IMR-90 (cell line): Measurements from ENCODE around the gene PLEKHA8. TPM values are rescaled to one million over a fixed set of nuclear protein-coding genes. Genes with fewer than 3 reads are reported as not detected.

Experiments
- ATAC-seq: fragments of 200-7000 bp; cut with Tn5 transposase; 2 replicates; pipeline ENCODE4 v1.9.1; 2020; ENCODE audit warnings: low read depth, mild to moderate bottlenecking, moderate library complexity
- BruUV-seq: library from RNA; stranded (reverse); fragments of 400-500 nt; replicated peaks from 2 replicates; lab custom pipeline; 2021; lab: Mats Ljungman, UMichigan
- CTCF ChIA-PET: fragments of 300-600 bp; formaldehyde crosslinking; extraction: SDS; loops from one replicate; lab custom pipeline; 2021; ENCODE audit warnings: antibody characterized with exemption; lab: Yijun Ruan, JAX
- POLR2A ChIA-PET: fragments of 300-600 bp; sonication (Branson Sonifier 250); formaldehyde crosslinking; loops from one replicate; lab custom pipeline; 2022; ENCODE audit warnings: antibody characterized with exemption; ENCODE audit not compliant: unreplicated experiment; lab: Charles Lee
- DNase-seq: peaks from one replicate; pipeline ENCODE4 v3.0.0; 2013
- H2AFZ ChIP-seq: replicated peaks from 2 replicates; pipeline ENCODE3; 2013; ENCODE audit warnings: low read length, mild to moderate bottlenecking; ENCODE audit not compliant: poor library complexity
- H2AK5ac ChIP-seq: 2 replicates; pipeline ENCODE4 v1.6.1; 2013; ENCODE audit warnings: low read depth, low read length, inconsistent platforms
- H2AK9ac ChIP-seq: replicated peaks from 2 replicates; pipeline ENCODE3; 2013; ENCODE audit warnings: mild to moderate bottlenecking, low read depth, low read length, moderate library complexity; ENCODE audit not compliant: poor library complexity
- H2BK120ac ChIP-seq: 2 replicates; pipeline ENCODE4 v1.6.1; 2013; ENCODE audit warnings: low read depth, low read length, inconsistent platforms
- H2BK15ac ChIP-seq: 3 replicates; pipeline ENCODE4 v1.6.1; 2013; ENCODE audit warnings: low read depth, low read length, inconsistent platforms
- H2BK20ac ChIP-seq: 2 replicates; pipeline ENCODE4 v1.6.1; 2013; ENCODE audit warnings: low read depth, mild to moderate bottlenecking, inconsistent platforms, low read length, moderate library complexity
- H2BK5ac ChIP-seq: 2 replicates; pipeline ENCODE4 v1.6.1; 2013; ENCODE audit warnings: mild to moderate bottlenecking, low read depth, low read length, inconsistent platforms; ENCODE audit not compliant: poor library complexity, severe bottlenecking
- H3K14ac ChIP-seq: replicated peaks from 2 replicates; pipeline ENCODE4 v1.6.1; 2013; ENCODE audit warnings: low read depth, low read length, inconsistent platforms
- H3K18ac ChIP-seq: 2 replicates; pipeline ENCODE4 v1.6.1; 2013; ENCODE audit warnings: low read depth, low read length, control low read depth
- H3K23ac ChIP-seq: 2 replicates; pipeline ENCODE4 v1.6.1; 2013; ENCODE audit warnings: low read depth, low read length, inconsistent platforms
- H3K27ac ChIP-seq: 2 replicates; pipeline ENCODE4 v1.5.1; 2013; ENCODE audit warnings: mild to moderate bottlenecking, control low read depth, low read length; ENCODE audit not compliant: insufficient read depth
- H3K27me3 ChIP-seq: 2 replicates; pipeline ENCODE4 v1.6.1; 2013; ENCODE audit warnings: low read length; ENCODE audit not compliant: control insufficient read depth, insufficient read depth
- H3K36me3 ChIP-seq: 2 replicates; pipeline ENCODE4 v1.6.1; 2013; ENCODE audit warnings: low read length, mixed read lengths; ENCODE audit not compliant: control insufficient read depth, insufficient read depth
- H3K4ac ChIP-seq: 2 replicates; pipeline ENCODE4 v1.6.1; 2013; ENCODE audit warnings: low read depth, low read length, inconsistent platforms
- H3K4me1 ChIP-seq: 2 replicates; pipeline ENCODE4 v1.6.1; 2013; ENCODE audit warnings: low read length, mixed read lengths; ENCODE audit not compliant: control insufficient read depth, insufficient read depth
- H3K4me2 ChIP-seq: 2 replicates; pipeline ENCODE4 v1.6.1; 2013; ENCODE audit warnings: low read depth, mild to moderate bottlenecking, control low read depth, low read length, moderate library complexity
- H3K4me3 ChIP-seq: 2 replicates; pipeline ENCODE4 v1.5.1; 2013; ENCODE audit warnings: low read depth, mild to moderate bottlenecking, control low read depth, low read length, moderate library complexity; ENCODE audit not compliant: insufficient read depth
- H3K56ac ChIP-seq: 2 replicates; pipeline ENCODE4 v1.6.1; 2013; ENCODE audit warnings: low read length, inconsistent platforms; ENCODE audit not compliant: insufficient read depth; ENCODE audit errors: extremely low read depth
- H3K79me1 ChIP-seq, 2 experiments: 2 replicates each; pipeline ENCODE4 v1.6.1; 2013; ENCODE audit warnings: low read length in 2 of 2, inconsistent platforms in 1 of 2, low read depth in 1 of 2
- H3K9ac ChIP-seq: 2 replicates; pipeline ENCODE4 v1.6.1; 2013; ENCODE audit warnings: low read depth, low read length, control low read depth
- H3K9me1 ChIP-seq: 2 replicates; pipeline ENCODE4 v1.6.1; 2013; ENCODE audit warnings: low read length, inconsistent platforms; ENCODE audit not compliant: insufficient read depth
- H3K9me3 ChIP-seq: 2 replicates; pipeline ENCODE4 v1.6.1; 2013; ENCODE audit warnings: low read length; ENCODE audit not compliant: control insufficient read depth, insufficient read depth
- H4K20me1 ChIP-seq: 2 replicates; pipeline ENCODE4 v1.6.1; 2013; ENCODE audit warnings: low read length, inconsistent platforms; ENCODE audit not compliant: insufficient read depth
- H4K5ac ChIP-seq: 2 replicates; pipeline ENCODE4 v1.6.1; 2013; ENCODE audit warnings: mild to moderate bottlenecking, low read depth, low read length, control low read depth
- H4K8ac ChIP-seq, 2 experiments: 2 replicates each; pipeline ENCODE4 v1.6.1; 2013; ENCODE audit warnings: low read depth in 2 of 2, low read length in 2 of 2, control low read depth in 1 of 2, inconsistent platforms in 1 of 2
- H4K91ac ChIP-seq: 2 replicates; pipeline ENCODE4 v1.6.1; 2013; ENCODE audit warnings: low read depth, low read length, inconsistent platforms; ENCODE audit not compliant: insufficient read depth
- ELK1 ChIP-seq: fragments of 150-350 bp; IDR thresholded peaks from 2 replicates; pipeline ENCODE4 v1.6.1; 2016; ENCODE audit warnings: low read depth, mild to moderate bottlenecking, low read length, moderate library complexity, borderline replicate concordance
- NFE2L2 ChIP-seq: fragments of 150-350 bp; IDR thresholded peaks from 2 replicates; pipeline ENCODE4 v1.6.1; 2016; ENCODE audit warnings: low read depth, mild to moderate bottlenecking, low read length
- POLR2A ChIP-seq: IDR thresholded peaks from 2 replicates; pipeline ENCODE4 v1.6.1; 2012; ENCODE audit warnings: mild to moderate bottlenecking, low read depth, low read length
- RCOR1 ChIP-seq: IDR thresholded peaks from 2 replicates; pipeline ENCODE4 v1.6.1; 2012; ENCODE audit warnings: mild to moderate bottlenecking, low read length, improper control_type of control experiment; ENCODE audit not compliant: insufficient replicate concordance
- dilution Hi-C: fragments of 300-500 bp; cut with HindIII; formaldehyde crosslinking; loops from one replicate; pipeline ENCODE4 v1.14.3; 2018; ENCODE audit warnings: low sequenced_read_pairs; ENCODE audit not compliant: unreplicated experiment
- in situ Hi-C: fragments of 300-500 bp; cut with MboI; formaldehyde crosslinking; loops from 3 replicates; pipeline ENCODE4 v1.14.3; 2019; ENCODE audit warnings: low sequenced_read_pairs, inconsistent platforms, mixed read lengths
- intact Hi-C: fragments of 100-400 bp; cut with micrococcal nuclease; formaldehyde crosslinking; loops from 2 replicates; pipeline ENCODE4 v1.10.0; 2022
- polyA plus RNA-seq, 3 experiments: library from polyadenylated mRNA; depleted of rRNA; stranded (reverse); fragments of >200 nt; gene quantifications; 2 replicates each; pipeline ENCODE4 v1.2.3, GENCODE V29; 2012; ENCODE audit warnings: low replicate concordance in 1 of 3
- total RNA-seq: library from RNA; depleted of rRNA; stranded (reverse); fragments of >200 nt; gene quantifications from 2 replicates; pipeline ENCODE4 v1.2.3, GENCODE V29; 2012

PLEKHA8 gene
- total and polyA plus RNA-seq, 2 of the 4 experiments (the other 2 are of a cell fraction), result 3.6 to 9.7 TPM

GRCh38 chr7:30113144-30113543 is 84.9 kb downstream of the PLEKHA8 start:
- H3K27me3 ChIP-seq, result no peaks in the 10 kb centered on the region
- H3K9me1 ChIP-seq, result no peaks in the 10 kb centered on the region
- POLR2A ChIA-PET, result no interaction called here
- no peak overlapping the region for H3K4me2 ChIP-seq
- no peak overlapping the region for H2AK9ac ChIP-seq
- no peak overlapping the region for H3K14ac ChIP-seq
- H2AK5ac ChIP-seq, result no peak overlapping the region
- dilution Hi-C loops (no loop called here), intact Hi-C loops (no loop called here), in situ Hi-C loops (no loop called here)
- no peak overlapping the region for H3K4me3 ChIP-seq
- no peak overlapping the region for H4K8ac ChIP-seq
- H2BK15ac ChIP-seq, result no peak overlapping the region
- CTCF ChIA-PET, result no interaction called here
- H3K18ac ChIP-seq, result no peak overlapping the region
- H3K23ac ChIP-seq, result no peak overlapping the region
- no peak overlapping the region for H3K9ac ChIP-seq
- H3K4me1 ChIP-seq, result no peaks in the 10 kb centered on the region
- TF ChIP-seq ELK1 (no peak), POLR2A (no peak), NFE2L2 (no peak), RCOR1 (no peak)
- DNase-seq (no peak), ATAC-seq (no peak)
- no peaks in the 10 kb centered on the region for H3K79me1 ChIP-seq
- no peak overlapping the region for H2BK20ac ChIP-seq
- H2BK120ac ChIP-seq, result no peak overlapping the region
- H2AFZ ChIP-seq, result no peak overlapping the region
- H4K20me1 ChIP-seq, result no peaks in the 10 kb centered on the region
- H3K4ac ChIP-seq, result no peak overlapping the region
- H3K36me3 ChIP-seq, result no peaks in the 10 kb centered on the region
- BruUV-seq, result no TSS peak
- H3K9me3 ChIP-seq, result no peaks in the 10 kb centered on the region; the same call in 1 of the 2 replicates
- no peak overlapping the region for H4K91ac ChIP-seq
- H2BK5ac ChIP-seq, result no peak overlapping the region
- no peak overlapping the region for H3K27ac ChIP-seq
- no peak overlapping the region for H4K5ac ChIP-seq
- no peak overlapping the region for H3K56ac ChIP-seq
